Panc1 (cell line): ENCODE data around the gene SLC8B1. TPM values are rescaled to one million over a fixed set of nuclear protein-coding genes. Genes with fewer than 3 reads are reported as not detected.

ENCODE experiments used
- ATAC-seq: fragments of 200-7000 bp; cut with Tn5 transposase; 2 replicates; pipeline ENCODE4 v1.9.1; 2020; ENCODE audit warnings: mild to moderate bottlenecking, moderate library complexity
- BruUV-seq: library from RNA; stranded (reverse); fragments of 400-500 nt; replicated peaks from 2 replicates; lab custom pipeline; 2021; lab: Mats Ljungman, UMichigan
- CTCF ChIA-PET: fragments of 300-600 bp; sonication (Branson Sonifier 250); formaldehyde crosslinking; loops from one replicate; lab custom pipeline; 2022; ENCODE audit warnings: antibody characterized with exemption; lab: Charles Lee
- POLR2A ChIA-PET: fragments of 300-600 bp; sonication (Branson Sonifier 250); formaldehyde crosslinking; loops from one replicate; lab custom pipeline; 2022; ENCODE audit warnings: antibody characterized with exemption; lab: Charles Lee
- DNase-seq: peaks from one replicate; pipeline ENCODE4 v3.0.0-alpha.2; 2010; ENCODE audit warnings: low read depth, low spot score
- H3K27ac ChIP-seq: 2 replicates; pipeline ENCODE4 v1.5.1; 2011; ENCODE audit warnings: mild to moderate bottlenecking, low read length, inconsistent platforms
- H3K27me3 ChIP-seq: fragments of 200-500 bp; sonication (Bioruptor generic); 2 replicates; pipeline ENCODE4 v1.6.0; 2014; ENCODE audit warnings: low read length, inconsistent platforms; ENCODE audit not compliant: control insufficient read depth, insufficient read depth
- H3K36me3 ChIP-seq: fragments of 200-500 bp; sonication (Bioruptor generic); 2 replicates; pipeline ENCODE4 v1.5.1; 2014; ENCODE audit warnings: inconsistent platforms, mild to moderate bottlenecking, low read length, moderate library complexity; ENCODE audit not compliant: control insufficient read depth, insufficient read depth
- H3K4me1 ChIP-seq: 2 replicates; pipeline ENCODE4 v1.5.1; 2011; ENCODE audit warnings: inconsistent platforms, mild to moderate bottlenecking, low read length, moderate library complexity; ENCODE audit not compliant: control insufficient read depth, insufficient read depth
- H3K4me3 ChIP-seq, 2 experiments: 2 replicates each; pipeline ENCODE4 v1.5.1; 2011 to 2012; ENCODE audit warnings: low read depth in 2 of 2, low read length in 2 of 2, mild to moderate bottlenecking in 2 of 2, inconsistent platforms in 1 of 2, moderate library complexity in 1 of 2
- H3K9me3 ChIP-seq: fragments of 200-500 bp; sonication (Bioruptor generic); 2 replicates; pipeline ENCODE4 v1.5.1; 2014; ENCODE audit warnings: low read depth, mild to moderate bottlenecking, inconsistent platforms, low read length, moderate library complexity; ENCODE audit not compliant: control insufficient read depth, insufficient read depth
- POLR2AphosphoS5 ChIP-seq: IDR thresholded peaks from 2 replicates; pipeline ENCODE4 v1.6.1; 2012; ENCODE audit warnings: mild to moderate bottlenecking, low read depth, low read length, moderate library complexity
- SIN3A ChIP-seq: IDR thresholded peaks from 2 replicates; pipeline ENCODE4 v1.6.1; 2012; ENCODE audit warnings: low read depth, mild to moderate bottlenecking, low read length, moderate library complexity, borderline replicate concordance; ENCODE audit not compliant: insufficient read depth
- TCF7L2 ChIP-seq: IDR thresholded peaks from 2 replicates; pipeline ENCODE4 v1.6.1; 2011; ENCODE audit warnings: mild to moderate bottlenecking, low read depth, low read length, inconsistent platforms
- in situ Hi-C: cut with HindIII; loops from 2 replicates; pipeline ENCODE4 v1.10.0; 2016; ENCODE audit warnings: low sequenced_read_pairs, low pct_unique_long_range_greater_than_20kb
- intact Hi-C: fragments of 100-400 bp; cut with micrococcal nuclease; formaldehyde crosslinking; loops from one replicate; pipeline ENCODE4 v1.10.0; 2022; ENCODE audit not compliant: unreplicated experiment
- total RNA-seq: library from RNA; stranded (reverse); gene quantifications from one replicate; pipeline ENCODE4 v1.2.1, GENCODE V29; 2021; ENCODE audit not compliant: unreplicated experiment
- TF ChIP-seq, protein P1 (sequence below), 2 experiments: IDR thresholded peaks; 2 replicates each; pipeline ENCODE4 v1.6.1; 2011 to 2012; ENCODE audit warnings: low read depth in 2 of 2, control low read depth in 1 of 2, low read length in 1 of 2, mild to moderate bottlenecking in 1 of 2, moderate library complexity in 1 of 2; ENCODE audit not compliant: insufficient read depth in 1 of 2
- TF ChIP-seq, protein P2 (sequence below): fragments of 450-650 bp; IDR thresholded peaks from 2 replicates; pipeline ENCODE4 v1.5.1; 2017; ENCODE audit warnings: mild to moderate bottlenecking

SLC8B1 gene
- total RNA-seq, 1 experiment from 2014 or later: 26.7 TPM

DNA sequence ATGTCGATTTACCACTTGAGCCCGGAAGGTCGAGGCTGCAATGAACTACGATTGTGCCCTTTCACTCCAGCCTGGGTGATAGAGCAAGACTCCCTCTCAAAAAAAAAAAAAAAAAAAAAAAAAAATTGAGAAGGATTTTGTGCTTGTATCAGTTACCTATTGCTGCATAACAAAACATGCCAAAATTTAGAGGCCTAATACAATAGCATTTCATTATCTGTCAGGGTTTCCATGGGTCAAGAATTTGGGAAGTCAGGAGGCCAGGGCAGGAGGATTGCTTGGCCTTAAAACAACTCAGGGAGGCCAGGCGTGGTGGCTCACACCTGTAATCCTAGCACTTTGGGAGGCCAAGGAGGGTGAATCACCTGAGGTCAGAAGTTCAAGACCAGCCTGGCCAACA is 4.6 kb upstream of the SLC8B1 start:
- H3K27me3 ChIP-seq: no peaks in the 10 kb centered on the region
- intact Hi-C loops (no loop called here), in situ Hi-C loops (no loop called here)
- CTCF ChIA-PET: no interaction called here
- H3K9me3 ChIP-seq: no peaks in the 10 kb centered on the region
- ATAC-seq (no peak), DNase-seq (no peak)
- no peaks in the 10 kb centered on the region; the same call in 1 of the 2 replicates for H3K36me3 ChIP-seq
- POLR2A ChIA-PET: no interaction called here
- H3K4me1 ChIP-seq: no peaks in the 10 kb centered on the region
- BruUV-seq: no TSS peak
- H3K4me3 ChIP-seq: no peak overlapping the region
- TF ChIP-seq POLR2AphosphoS5: no peak
- TF ChIP-seq, protein P1, sequence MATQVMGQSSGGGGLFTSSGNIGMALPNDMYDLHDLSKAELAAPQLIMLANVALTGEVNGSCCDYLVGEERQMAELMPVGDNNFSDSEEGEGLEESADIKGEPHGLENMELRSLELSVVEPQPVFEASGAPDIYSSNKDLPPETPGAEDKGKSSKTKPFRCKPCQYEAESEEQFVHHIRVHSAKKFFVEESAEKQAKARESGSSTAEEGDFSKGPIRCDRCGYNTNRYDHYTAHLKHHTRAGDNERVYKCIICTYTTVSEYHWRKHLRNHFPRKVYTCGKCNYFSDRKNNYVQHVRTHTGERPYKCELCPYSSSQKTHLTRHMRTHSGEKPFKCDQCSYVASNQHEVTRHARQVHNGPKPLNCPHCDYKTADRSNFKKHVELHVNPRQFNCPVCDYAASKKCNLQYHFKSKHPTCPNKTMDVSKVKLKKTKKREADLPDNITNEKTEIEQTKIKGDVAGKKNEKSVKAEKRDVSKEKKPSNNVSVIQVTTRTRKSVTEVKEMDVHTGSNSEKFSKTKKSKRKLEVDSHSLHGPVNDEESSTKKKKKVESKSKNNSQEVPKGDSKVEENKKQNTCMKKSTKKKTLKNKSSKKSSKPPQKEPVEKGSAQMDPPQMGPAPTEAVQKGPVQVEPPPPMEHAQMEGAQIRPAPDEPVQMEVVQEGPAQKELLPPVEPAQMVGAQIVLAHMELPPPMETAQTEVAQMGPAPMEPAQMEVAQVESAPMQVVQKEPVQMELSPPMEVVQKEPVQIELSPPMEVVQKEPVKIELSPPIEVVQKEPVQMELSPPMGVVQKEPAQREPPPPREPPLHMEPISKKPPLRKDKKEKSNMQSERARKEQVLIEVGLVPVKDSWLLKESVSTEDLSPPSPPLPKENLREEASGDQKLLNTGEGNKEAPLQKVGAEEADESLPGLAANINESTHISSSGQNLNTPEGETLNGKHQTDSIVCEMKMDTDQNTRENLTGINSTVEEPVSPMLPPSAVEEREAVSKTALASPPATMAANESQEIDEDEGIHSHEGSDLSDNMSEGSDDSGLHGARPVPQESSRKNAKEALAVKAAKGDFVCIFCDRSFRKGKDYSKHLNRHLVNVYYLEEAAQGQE (IDR thresholded peaks at IDR 0.05; ENCODE audit: insufficient read depth in 1 of 2, low read depth in 2 of 2, low read length in 1 of 2): no peak
- TF ChIP-seq, protein P2, sequence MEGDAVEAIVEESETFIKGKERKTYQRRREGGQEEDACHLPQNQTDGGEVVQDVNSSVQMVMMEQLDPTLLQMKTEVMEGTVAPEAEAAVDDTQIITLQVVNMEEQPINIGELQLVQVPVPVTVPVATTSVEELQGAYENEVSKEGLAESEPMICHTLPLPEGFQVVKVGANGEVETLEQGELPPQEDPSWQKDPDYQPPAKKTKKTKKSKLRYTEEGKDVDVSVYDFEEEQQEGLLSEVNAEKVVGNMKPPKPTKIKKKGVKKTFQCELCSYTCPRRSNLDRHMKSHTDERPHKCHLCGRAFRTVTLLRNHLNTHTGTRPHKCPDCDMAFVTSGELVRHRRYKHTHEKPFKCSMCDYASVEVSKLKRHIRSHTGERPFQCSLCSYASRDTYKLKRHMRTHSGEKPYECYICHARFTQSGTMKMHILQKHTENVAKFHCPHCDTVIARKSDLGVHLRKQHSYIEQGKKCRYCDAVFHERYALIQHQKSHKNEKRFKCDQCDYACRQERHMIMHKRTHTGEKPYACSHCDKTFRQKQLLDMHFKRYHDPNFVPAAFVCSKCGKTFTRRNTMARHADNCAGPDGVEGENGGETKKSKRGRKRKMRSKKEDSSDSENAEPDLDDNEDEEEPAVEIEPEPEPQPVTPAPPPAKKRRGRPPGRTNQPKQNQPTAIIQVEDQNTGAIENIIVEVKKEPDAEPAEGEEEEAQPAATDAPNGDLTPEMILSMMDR: no peak
- TF ChIP-seq SIN3A: no peak
- TF ChIP-seq TCF7L2: no peak
- no peak overlapping the region for H3K27ac ChIP-seq

DNA sequence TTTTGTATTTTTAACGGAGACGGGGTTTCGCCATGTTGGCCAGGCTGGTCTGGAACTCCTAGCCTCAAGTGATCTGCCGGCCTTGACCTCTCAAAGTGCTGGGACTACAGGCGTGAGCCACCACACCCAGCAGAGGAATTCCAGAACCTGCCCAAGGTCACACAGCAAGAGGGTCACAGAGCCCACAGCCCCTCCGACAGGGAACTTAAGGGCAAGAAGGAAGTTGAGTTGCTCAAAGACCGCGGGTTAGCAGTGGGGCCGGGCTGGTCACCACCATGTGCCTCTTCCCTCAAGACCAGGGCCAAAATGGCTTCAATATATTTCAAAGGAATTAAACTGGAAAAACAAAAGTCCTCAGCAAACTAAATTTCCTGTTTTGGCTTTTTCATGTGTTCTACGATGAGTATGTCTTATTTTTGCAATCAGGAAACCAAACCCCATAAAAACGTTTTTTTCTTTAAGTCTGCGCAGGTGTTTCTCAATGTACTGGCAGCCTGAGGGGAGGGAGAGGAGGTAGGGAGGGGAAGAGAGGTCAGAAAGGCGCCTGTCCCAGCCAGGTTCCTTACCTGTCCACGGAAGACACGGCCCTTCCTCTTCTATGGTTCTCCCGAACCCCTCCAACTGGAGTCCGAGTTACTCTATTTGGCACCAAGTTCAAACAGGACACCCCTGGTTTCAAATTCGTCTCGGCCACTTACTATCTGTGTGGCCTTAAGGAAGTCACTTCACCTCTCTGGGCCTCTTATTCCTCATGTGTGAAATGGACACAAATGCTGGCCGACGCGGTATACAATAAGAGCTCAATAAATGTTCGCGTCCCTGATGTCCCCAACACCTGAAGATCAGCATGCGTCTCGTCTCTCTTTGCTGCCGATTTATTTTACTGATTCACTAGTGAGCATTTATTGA is 778 bp downstream of the SLC8B1 start:
- Histone ChIP-seq H3K4me1 (peaks cover 10% of the 10 kb centered on the region; the same call in 1 of the 2 replicates), H3K4me3 (peak overlapping the region; percentile 75 to 80), H3K36me3 (no peaks in the 10 kb centered on the region; the same call in 1 of the 2 replicates), H3K27me3 (no peaks in the 10 kb centered on the region), H3K27ac (peak overlapping the region; percentile 78), H3K9me3 (no peaks in the 10 kb centered on the region)
- in situ Hi-C loops: no loop called here
- intact Hi-C loops: no loop called here
- BruUV-seq: TSS peak; percentile 84
- DNase-seq: no peak
- ATAC-seq: peak; percentile 22; the same call in 1 of the 2 replicates
- ChIA-PET CTCF (no interaction called here), POLR2A (interaction anchor here (0.6 kb wide), 1 partner anchor 10 kb away, joined by 7 read pairs; no protein-coding TSS in a partner anchor)
- TF ChIP-seq SIN3A (no peak), POLR2AphosphoS5 (no peak), TCF7L2 (no peak)
- TF ChIP-seq, protein P1 (IDR thresholded peaks at IDR 0.05; ENCODE audit: insufficient read depth in 1 of 2, low read depth in 2 of 2, low read length in 1 of 2): no peak
- TF ChIP-seq, protein P2: no peak
